ENCODE measurements around the gene ADRM1.

ADRM1 gene

GRCh38 chr20:62323980-62324906 lies 21.4 kb downstream of the ADRM1 start:
- no peak for DNase-seq (ENCODE audit: low read depth in 2 of 2)

- no peak for DNase-seq (ENCODE audit: low read depth in 2 of 2)
Observed at GRCh38 chr20:62325172-62325905, 22.5 kb downstream of the ADRM1 start.

- DNase-seq (ENCODE audit: low read depth in 2 of 2): no peak
Observed at GRCh38 chr20:62326559-62326958, 23.8 kb downstream of the ADRM1 start.

GRCh38 chr20:62326959-62327725 lies 24.3 kb downstream of the ADRM1 start:
- DNase-seq (ENCODE audit: low read depth in 2 of 2): no peak

- no peak for DNase-seq (ENCODE audit: low read depth in 2 of 2)
Observed at GRCh38 chr20:62327726-62328495, 25.1 kb downstream of the ADRM1 start.

- no peak for DNase-seq (ENCODE audit: low read depth in 2 of 2)
Observed at GRCh38 chr20:62328684-62329388, 26.0 kb downstream of the ADRM1 start.

GRCh38 chr20:62329389-62330377 lies 26.9 kb downstream of the ADRM1 start:
- DNase-seq (ENCODE audit: low read depth in 2 of 2): no peak

- DNase-seq (ENCODE audit: low read depth in 2 of 2): no peak
Observed at GRCh38 chr20:62330576-62331317, 27.9 kb downstream of the ADRM1 start.

- no peak for DNase-seq (ENCODE audit: low read depth in 2 of 2)
Observed at GRCh38 chr20:62331347-62331746, 28.6 kb downstream of the ADRM1 start.

GRCh38 chr20:62332421-62332820 lies 29.6 kb downstream of the ADRM1 start:
- no peak for DNase-seq (ENCODE audit: low read depth in 2 of 2)

GRCh38 chr20:62332989-62333819 lies 30.4 kb downstream of the ADRM1 start:
- no peak for DNase-seq (ENCODE audit: low read depth in 2 of 2)

GRCh38 chr20:62333820-62334595 lies 31.2 kb downstream of the ADRM1 start:
- no peak for DNase-seq (ENCODE audit: low read depth in 2 of 2)

- DNase-seq (ENCODE audit: low read depth in 2 of 2): no peak
Observed at GRCh38 chr20:62334881-62335280, 32.1 kb downstream of the ADRM1 start.

- no peak for DNase-seq (ENCODE audit: low read depth in 2 of 2)
Observed at GRCh38 chr20:62335532-62335931, 32.7 kb downstream of the ADRM1 start.

GRCh38 chr20:62336329-62336728 lies 33.5 kb downstream of the ADRM1 start:
- DNase-seq (ENCODE audit: low read depth in 2 of 2): no peak

- DNase-seq (ENCODE audit: low read depth in 2 of 2): no peak
Observed at GRCh38 chr20:62336775-62337557, 34.2 kb downstream of the ADRM1 start.

All from stimulated activated CD4-positive, alpha-beta T cell treated with anti-CD3 and anti-CD28 coated beads, Interleukin-1b, Interleukin-23, amount 100 ng/mL, for 1 hour (primary cell).